ENCODE data around the gene SIN3A.

DNA sequence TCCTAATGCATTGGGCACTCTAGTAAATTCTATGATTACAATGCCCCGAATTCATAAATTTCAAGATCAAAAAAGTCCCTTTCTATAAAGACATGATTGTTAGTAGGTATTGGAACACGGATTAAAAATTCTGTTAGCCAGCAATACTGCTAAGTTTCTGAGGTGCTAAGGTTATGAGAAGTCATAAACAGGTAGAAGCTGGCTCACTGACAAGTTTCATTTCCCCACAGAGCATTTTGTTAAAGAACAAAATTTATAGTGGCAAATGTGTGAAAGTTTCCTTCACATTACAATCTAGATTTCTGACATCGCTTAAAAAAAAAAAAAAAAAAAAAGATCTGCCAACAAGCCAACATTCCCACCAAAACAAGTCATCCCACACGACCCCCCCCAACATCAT, 70.7 kb downstream of the SIN3A start:
- TF ChIP-seq EZH2 (IDR thresholded peaks at IDR 0.05; ENCODE audit: insufficient read depth, poor library complexity, severe bottlenecking), result no peak
- no peak for TF ChIP-seq EZH2phosphoT487 (IDR thresholded peaks at IDR 0.05; ENCODE audit: insufficient read depth, low read depth)

Measured in GM23248 (cell line).